ENCODE results near the gene ZNF124.
A peak's percentile ranks its signal among the peaks of the same experiment; 100 is the strongest.

ZNF124 gene

GRCh38 chr1:247113733-247114271, 58.0 kb downstream of the ZNF124 start:
- Mint-ChIP-seq H3K4me3 (no peak overlapping the region), H3K27me3 (peaks cover 19 to 49% of the 10 kb centered on the region in 2 donors), H3K27ac (no peak overlapping the region)

GRCh38 chr1:247113094-247113497, 58.7 kb downstream of the ZNF124 start:
- H3K36me3 Mint-ChIP-seq, result peaks cover 2 to 6% of the 10 kb centered on the region in 2 donors

More at GRCh38 chr1:247113733-247114271, 58.0 kb downstream of the ZNF124 start:
- no peak for ATAC-seq (replicated peaks)
- no peak for DNase-seq
- H3K9me3 Mint-ChIP-seq, result peaks cover 0 to 1% of the 10 kb centered on the region in 2 donors
- H3K4me1 Mint-ChIP-seq, result peaks cover 15 to 19% of the 10 kb centered on the region in 2 donors
- peaks cover 2 to 6% of the 10 kb centered on the region in 2 donors for H3K36me3 Mint-ChIP-seq

GRCh38 chr1:247112479-247112781, 59.4 kb downstream of the ZNF124 start:
- Mint-ChIP-seq H3K4me3 (peak overlapping the region; percentile 28 to 52), H3K36me3 (peaks cover 2 to 6% of the 10 kb centered on the region in 2 donors), H3K9me3 (peaks cover 0 to 1% of the 10 kb centered on the region in 2 donors), H3K4me1 (peaks cover 15 to 19% of the 10 kb centered on the region in 2 donors), H3K27ac (no peak overlapping the region), H3K27me3 (peaks cover 31 to 63% of the 10 kb centered on the region in 2 donors)
- peak in 1 of 2 donors; percentile 17 for ATAC-seq (replicated peaks)
- DNase-seq, result no peak

More at GRCh38 chr1:247113094-247113497, 58.7 kb downstream of the ZNF124 start:
- Mint-ChIP-seq H3K4me3 (no peak overlapping the region), H3K27me3 (peaks cover 24 to 56% of the 10 kb centered on the region in 2 donors), H3K9me3 (peaks cover 0 to 1% of the 10 kb centered on the region in 2 donors), H3K4me1 (peaks cover 15 to 19% of the 10 kb centered on the region in 2 donors), H3K27ac (peak overlapping the region; percentile 65)
- ATAC-seq (replicated peaks), result no peak
- DNase-seq, result no peak

- ATAC-seq (replicated peaks) (peak; percentile 58 to 61), DNase-seq (no peak)
- H3K27ac Mint-ChIP-seq, result no peak overlapping the region
- peaks cover 33 to 68% of the 10 kb centered on the region in 2 donors for H3K27me3 Mint-ChIP-seq
- H3K36me3 Mint-ChIP-seq, result peaks cover 2 to 6% of the 10 kb centered on the region in 2 donors
- peaks cover 15 to 19% of the 10 kb centered on the region in 2 donors for H3K4me1 Mint-ChIP-seq
- peaks cover 0 to 1% of the 10 kb centered on the region in 2 donors for H3K9me3 Mint-ChIP-seq
- peak overlapping the region; percentile 70 to 81 for H3K4me3 Mint-ChIP-seq
Observed at GRCh38 chr1:247111700-247112478, 59.9 kb downstream of the ZNF124 start.

GRCh38 chr1:247111259-247111699, 60.5 kb downstream of the ZNF124 start:
- no peak for DNase-seq
- H3K27ac Mint-ChIP-seq, result no peak overlapping the region
- peak; percentile 45 to 61 for ATAC-seq (replicated peaks)
- peaks cover 33 to 68% of the 10 kb centered on the region in 2 donors for H3K27me3 Mint-ChIP-seq
- H3K9me3 Mint-ChIP-seq, result peaks cover 0 to 1% of the 10 kb centered on the region in 2 donors
- peaks cover 2 to 6% of the 10 kb centered on the region in 2 donors for H3K36me3 Mint-ChIP-seq
- H3K4me3 Mint-ChIP-seq, result peak overlapping the region; percentile 81 to 88
- peaks cover 15 to 19% of the 10 kb centered on the region in 2 donors for H3K4me1 Mint-ChIP-seq

GRCh38 chr1:247110627-247111258, 61.1 kb downstream of the ZNF124 start:
- H3K4me3 Mint-ChIP-seq, result peak overlapping the region; percentile 80 to 88
- no peak overlapping the region for H3K27ac Mint-ChIP-seq
- H3K4me1 Mint-ChIP-seq, result peaks cover 15 to 19% of the 10 kb centered on the region in 2 donors
- H3K27me3 Mint-ChIP-seq, result peaks cover 33 to 68% of the 10 kb centered on the region in 2 donors
- peaks cover 0 to 1% of the 10 kb centered on the region in 2 donors for H3K9me3 Mint-ChIP-seq
- ATAC-seq (replicated peaks) (peak; percentile 38 to 46), DNase-seq (no peak)
- H3K36me3 Mint-ChIP-seq, result peaks cover 2 to 6% of the 10 kb centered on the region in 2 donors

- Mint-ChIP-seq H3K9me3 (peaks cover 2 to 4% of the 10 kb centered on the region in 2 donors), H3K4me3 (no peak overlapping the region), H3K27me3 (peaks cover 28 to 53% of the 10 kb centered on the region in 2 donors), H3K27ac (no peak overlapping the region), H3K36me3 (peaks cover 5 to 8% of the 10 kb centered on the region in 2 donors), H3K4me1 (peaks cover 15 to 16% of the 10 kb centered on the region in 2 donors)
- ATAC-seq (replicated peaks), result no peak
- DNase-seq, result no peak
Observed at GRCh38 chr1:247107694-247108093, 64.1 kb downstream of the ZNF124 start.

- Mint-ChIP-seq H3K4me3 (no peak overlapping the region), H3K9me3 (peaks cover 2 to 4% of the 10 kb centered on the region in 2 donors), H3K4me1 (peaks cover 12 to 14% of the 10 kb centered on the region in 2 donors), H3K27ac (peak overlapping the region; percentile 25), H3K36me3 (peaks cover 18 to 24% of the 10 kb centered on the region in 2 donors), H3K27me3 (peaks cover 28 to 42% of the 10 kb centered on the region in 2 donors)
- DNase-seq (no peak), ATAC-seq (replicated peaks) (no peak)
Observed at GRCh38 chr1:247105966-247106365, 65.9 kb downstream of the ZNF124 start.
